Adipose tissue (tissue), 3 donors: ENCODE data around the gene NEDD9. TPM values are rescaled to one million over a fixed set of nuclear protein-coding genes. Genes with fewer than 3 reads are reported as not detected.

ENCODE experiments used
- H3K27ac ChIP-seq: one replicate; pipeline ENCODE4 v1.5.1; 2013; ENCODE audit warnings: low read depth, low read length
- WGBS, 3 donors: extraction: QIAGEN DNeasy Blood & Tissue Kit; methylation state at CpG; one replicate each; pipeline ENCODE4 v1.1.7; 2013; 5-methylcytosine and 5-hydroxymethylcytosine counted together
- polyA plus RNA-seq, 3 donors: library from polyadenylated mRNA; stranded (reverse); fragments of 200-250 nt; gene quantifications; one replicate each; pipeline ENCODE4 v1.2.3, GENCODE V29; 2013
- donor health status: healthy with polysubstance abuse.
- donor health status: Bipolar disorder and iron deficiency.
- donor health status: healthy.

The NEDD9 gene
- polyA plus RNA-seq, 3 donors, result 7.5 to 48.5 (median 25.4) TPM

DNA sequence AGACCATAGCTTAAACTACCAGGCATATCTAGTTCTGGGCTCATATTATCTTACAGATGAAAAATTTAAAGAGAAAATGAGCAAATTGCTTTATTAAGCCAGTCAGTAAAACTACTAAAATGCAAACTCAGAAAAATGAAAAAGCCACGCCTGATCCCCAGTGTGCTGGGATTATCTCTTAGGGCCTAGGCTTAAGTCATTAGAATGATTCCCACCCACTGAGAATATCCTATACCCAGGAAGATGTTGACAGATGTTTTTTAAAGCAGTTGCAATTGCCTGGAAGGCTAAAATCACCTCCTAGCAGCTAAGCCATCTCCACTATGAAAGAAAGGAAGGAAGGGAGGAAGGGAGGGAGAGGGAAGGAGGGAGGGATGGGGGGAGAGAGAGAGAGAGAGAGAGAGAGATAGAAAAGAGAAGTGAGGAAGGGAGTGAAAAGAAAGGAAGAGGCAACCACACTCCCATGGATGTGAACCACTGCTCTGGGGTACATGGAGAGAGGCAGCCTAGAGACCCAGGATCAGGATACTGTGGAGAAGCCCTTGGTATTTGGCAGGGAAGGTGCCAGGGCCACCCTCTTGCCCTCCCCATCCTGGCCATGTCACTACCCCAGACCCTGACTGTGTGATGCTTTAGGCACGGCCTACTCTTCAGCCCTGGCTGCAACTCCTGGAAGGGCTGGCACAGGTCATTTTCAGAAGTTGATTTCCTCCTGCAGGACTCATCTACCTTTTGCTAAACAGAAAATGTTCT lies 21.9 kb downstream of the NEDD9 start:
- no peak overlapping the region for H3K27ac ChIP-seq
- 63 to 84% (median 80%) methylated on average over 2 of the region's 2 CpGs for WGBS, 3 donors

DNA sequence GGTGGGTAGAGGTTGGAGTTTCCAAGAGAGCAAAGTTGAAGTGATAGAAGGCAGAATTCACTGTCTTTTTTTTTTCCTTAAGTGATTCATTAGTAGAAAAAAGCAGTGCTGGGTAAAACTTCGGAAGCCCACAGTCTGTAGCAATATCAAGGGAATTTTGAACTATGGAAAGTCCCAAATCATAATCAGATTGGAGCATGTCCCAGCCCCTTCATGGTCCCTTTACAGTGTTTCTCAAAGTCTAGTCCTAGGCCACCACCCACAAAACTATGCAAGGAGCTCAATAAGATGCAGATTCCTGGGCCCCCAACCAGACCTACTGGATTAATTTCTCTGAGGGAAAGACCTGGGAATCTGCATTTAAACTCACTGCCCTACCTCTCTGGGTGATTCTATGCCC lies 22.6 kb downstream of the NEDD9 start:
- no peak overlapping the region for H3K27ac ChIP-seq
- WGBS, 3 donors, result 48 to 60% (median 50%) methylated on average over 1 of the region's 1 CpG

DNA sequence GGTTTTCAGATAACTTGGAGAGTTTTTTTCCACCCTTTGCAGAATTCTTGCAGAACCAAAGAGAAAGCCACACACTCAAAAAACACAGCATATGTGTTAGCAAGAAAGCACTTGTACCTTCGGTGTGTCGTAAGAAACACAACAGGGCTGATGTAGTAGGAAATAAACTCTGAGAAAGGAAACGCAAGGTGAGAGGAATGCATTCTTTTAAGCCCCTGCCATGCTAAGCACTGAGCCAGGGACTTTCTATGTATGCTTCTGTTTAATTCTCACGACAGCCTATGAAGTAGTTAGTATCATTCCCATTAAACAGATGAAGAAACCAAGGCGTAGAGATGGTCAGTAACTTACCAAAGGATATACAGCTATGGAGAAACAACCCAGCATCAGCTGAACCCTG lies 23.1 kb downstream of the NEDD9 start:
- H3K27ac ChIP-seq, result no peak overlapping the region
- 77 to 90% (median 82%) methylated on average over 5 of the region's 5 CpGs for WGBS, 3 donors

DNA sequence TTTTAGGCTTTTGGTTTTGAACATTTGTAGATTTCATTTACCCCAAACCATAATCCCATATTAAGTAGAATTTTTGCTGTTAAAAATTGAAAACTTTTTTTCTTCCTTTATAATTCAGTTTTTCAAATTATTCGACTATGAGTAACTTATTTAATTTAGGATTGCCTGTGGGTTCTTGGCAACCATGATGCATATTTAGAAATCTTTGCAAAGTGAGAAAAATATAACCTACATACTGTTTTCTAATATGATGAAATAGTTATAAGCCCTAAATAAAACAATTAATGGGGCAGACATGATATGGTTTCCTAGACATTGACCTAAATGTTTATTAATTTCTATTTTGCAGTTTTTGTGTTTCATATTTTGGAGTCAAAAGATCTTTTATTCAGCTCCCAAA lies 23.6 kb downstream of the NEDD9 start:
- 60 to 81% (median 77%) methylated on average over 1 of the region's 1 CpG for WGBS, 3 donors
- H3K27ac ChIP-seq, result no peak overlapping the region

DNA sequence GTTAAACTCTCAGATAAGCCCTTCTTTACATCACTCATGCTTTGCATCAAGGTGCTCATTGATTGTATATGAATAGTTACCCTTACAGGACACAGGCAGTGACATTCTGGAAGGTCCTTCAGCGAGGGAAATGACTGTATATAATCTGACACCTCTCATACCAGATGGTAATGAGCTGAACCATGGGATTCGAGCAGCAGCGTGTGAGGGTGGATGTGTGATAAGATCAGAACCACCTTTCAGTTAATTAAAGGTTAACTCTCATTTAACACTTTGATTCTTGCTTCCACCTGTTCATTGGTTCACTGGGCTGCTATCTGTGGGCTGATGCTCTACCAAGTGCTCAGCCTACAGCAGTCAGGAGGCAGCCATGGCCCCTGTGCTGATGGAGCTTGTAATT lies 24.2 kb downstream of the NEDD9 start:
- 59 to 82% (median 76%) methylated on average over 3 of the region's 3 CpGs for WGBS, 3 donors
- no peak overlapping the region for H3K27ac ChIP-seq

DNA sequence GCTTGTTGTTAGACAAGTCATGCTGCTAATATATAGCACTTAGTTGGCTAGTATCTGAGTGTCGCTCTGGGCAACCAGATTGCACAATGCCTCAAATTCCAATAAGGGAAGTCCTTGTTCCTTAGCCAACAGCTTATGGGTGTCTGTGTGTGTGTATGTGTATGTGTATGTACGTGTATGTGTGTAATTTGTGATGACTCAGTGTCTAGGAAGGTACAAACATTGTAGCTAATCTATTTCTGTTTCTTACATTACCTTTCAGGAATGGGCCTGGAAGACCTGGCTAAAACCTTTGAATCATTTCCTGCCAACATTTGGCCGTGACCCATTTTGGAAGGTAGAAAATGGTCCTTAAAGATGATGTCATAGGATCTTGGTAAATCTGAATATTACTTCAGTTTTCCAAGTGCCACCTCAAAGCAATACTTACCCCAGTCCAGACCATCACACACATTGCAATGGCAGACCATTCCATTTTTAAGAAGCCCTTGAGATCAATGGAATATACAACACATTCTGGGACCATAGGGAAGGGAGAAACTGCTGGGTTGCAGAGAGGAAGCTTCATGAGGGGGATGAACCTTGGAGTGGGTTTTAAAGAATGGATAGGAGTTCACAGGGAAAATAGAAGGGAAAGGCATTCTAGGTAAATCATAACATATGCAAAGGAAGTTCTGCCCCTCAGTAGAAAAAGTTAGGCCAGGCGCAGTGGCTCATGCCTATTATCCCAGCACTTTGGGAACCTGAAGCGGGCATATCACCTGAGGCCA lies 25.1 kb downstream of the NEDD9 start:
- H3K27ac ChIP-seq, result no peak overlapping the region
- 47 to 66% (median 54%) methylated on average over 5 of the region's 5 CpGs for WGBS, 3 donors

DNA sequence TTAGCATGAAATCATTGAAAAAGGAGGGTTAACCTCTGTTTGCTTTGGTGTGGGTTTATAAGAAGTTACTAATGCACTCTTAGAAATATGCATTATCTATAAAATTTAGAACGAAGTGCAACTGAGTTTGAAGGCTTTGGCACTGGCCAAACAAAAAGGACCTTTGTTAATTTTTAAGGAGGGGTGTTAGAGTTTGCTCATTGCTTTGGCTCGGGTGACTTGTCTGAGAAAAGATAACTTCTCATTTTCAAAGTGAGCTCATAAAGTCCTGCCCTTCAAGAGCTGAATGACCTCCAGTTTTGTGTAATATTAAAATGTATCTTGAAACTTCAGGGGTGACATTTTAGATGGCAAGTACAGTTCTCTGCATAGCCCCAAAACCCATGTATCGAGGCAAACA lies 25.9 kb downstream of the NEDD9 start:
- 48 to 51% (median 48%) methylated on average over 3 of the region's 3 CpGs for WGBS, 3 donors
- no peak overlapping the region for H3K27ac ChIP-seq

DNA sequence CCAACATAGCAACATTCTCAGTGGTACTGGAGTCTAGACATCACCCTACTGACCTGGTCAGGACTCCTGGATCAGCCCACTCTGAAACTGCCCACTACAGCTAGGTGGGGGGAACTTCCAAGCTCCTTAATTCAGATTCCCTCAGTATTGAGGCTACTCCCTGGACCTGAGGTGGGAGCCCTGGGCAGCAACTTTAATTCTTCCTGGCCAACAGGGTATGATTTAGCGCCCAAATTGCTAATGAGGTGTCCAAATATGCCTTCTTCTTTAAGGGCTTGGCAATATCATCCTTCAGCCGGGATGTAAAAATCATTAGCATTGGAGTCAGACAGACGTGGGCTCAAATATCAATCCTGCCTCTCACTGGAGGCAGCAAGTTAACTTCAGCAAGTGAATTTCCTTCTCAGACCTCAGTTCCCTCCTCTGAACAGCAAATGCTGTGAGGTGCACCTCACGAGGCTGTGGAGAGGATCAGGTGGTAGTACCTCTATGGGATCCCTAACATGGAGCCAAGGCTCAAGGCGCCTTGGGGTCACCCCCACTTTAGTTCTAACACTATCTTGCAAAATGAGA lies 27.6 kb downstream of the NEDD9 start:
- H3K27ac ChIP-seq, result no peak overlapping the region
- WGBS, 3 donors, result 87 to 90% (median 89%) methylated on average over 5 of the region's 5 CpGs

DNA sequence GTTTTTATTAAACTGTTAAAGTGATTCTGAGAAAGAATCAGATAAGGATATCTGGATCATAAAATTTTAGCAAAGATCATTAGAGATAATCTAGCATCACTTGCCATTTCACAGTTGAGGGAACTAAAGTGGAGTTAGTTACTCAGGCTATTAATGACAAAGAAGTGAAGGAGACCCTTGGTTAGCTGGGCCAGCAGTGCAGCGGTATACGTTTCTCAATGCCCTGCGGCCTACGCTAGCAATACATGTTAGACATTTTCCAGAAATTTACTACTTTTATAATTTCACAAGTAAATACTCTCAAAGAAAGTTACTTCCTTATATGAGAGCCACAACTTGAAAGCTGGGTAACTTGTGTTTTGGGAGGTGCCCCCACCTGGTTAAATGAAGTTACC lies 28.5 kb downstream of the NEDD9 start:
- no peak overlapping the region for H3K27ac ChIP-seq
- 95 to 98% (median 95%) methylated on average over 4 of the region's 4 CpGs for WGBS, 3 donors

DNA sequence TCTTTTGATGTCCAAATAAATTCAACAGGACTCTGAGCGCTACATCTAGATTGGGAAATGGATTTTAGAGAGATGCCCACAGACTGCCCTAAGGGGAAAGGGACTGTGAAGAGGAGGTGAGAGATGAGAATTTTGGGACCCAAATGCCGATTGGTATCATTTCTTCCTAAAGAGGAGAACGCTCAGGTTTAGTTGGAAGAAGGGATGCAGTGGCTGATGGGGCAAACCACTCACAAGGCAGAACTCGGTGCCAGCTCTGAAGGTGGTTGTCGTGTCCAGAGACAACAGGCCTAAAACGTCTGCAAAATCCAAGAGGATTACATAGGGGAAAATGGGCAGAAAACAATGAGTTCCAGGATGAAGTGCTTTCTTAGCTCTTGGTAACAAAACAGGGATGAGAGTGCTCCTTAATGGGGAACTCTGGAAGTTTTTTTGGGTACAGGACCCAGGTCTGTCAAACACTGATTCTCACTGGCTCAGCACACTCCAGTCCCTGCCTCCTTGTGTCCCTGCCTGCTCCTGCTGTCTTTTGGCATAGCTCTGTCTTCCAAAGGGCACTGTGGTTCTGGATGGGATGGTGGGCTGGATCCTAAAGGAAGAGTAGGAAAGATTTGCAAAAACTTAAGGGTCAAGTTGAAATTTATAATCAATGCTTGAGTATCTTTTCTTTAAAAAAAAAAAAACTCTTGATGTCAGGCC lies 29.0 kb downstream of the NEDD9 start:
- WGBS, 3 donors, result 80 to 92% (median 84%) methylated on average over 6 of the region's 6 CpGs
- no peak overlapping the region for H3K27ac ChIP-seq

DNA sequence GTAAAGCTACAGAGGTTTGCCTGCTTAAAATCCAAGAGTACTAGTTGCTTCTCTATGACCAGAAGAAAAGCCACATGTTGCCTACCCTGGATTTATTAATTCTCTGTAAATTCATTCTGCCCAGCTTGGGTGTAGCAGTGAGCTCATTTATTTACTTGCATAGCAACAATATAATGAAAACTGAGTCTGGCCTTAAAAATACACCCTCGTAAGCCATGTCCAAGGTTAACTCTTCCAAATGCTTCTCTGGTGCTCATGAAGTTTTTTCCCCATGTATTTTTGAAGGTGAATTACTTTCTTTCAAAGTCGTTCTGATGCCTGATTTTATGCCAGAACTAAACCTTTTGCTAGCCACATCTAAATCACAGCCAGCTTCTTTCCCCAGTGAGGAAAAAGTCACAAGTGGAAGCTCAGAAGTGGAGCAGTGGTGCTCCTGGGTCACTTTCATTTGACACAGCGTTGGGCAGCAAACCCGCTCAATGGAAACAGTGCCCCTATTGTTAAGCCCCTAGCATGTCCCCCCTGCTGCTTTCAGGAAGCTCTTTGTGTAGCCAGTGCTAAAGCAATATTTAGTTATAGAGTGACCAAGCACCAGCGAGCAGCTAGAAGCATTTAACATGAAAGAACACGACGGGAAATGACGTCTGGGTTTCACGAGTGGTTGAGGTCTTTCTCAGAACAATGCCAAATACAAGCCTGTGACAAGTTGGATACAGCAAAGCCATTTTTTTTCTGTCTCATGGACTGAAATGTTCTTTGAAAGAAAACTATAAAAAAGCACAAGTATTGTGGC lies 29.8 kb downstream of the NEDD9 start:
- 56 to 75% (median 61%) methylated on average over 9 of the region's 9 CpGs for WGBS, 3 donors
- no peak overlapping the region for H3K27ac ChIP-seq

DNA sequence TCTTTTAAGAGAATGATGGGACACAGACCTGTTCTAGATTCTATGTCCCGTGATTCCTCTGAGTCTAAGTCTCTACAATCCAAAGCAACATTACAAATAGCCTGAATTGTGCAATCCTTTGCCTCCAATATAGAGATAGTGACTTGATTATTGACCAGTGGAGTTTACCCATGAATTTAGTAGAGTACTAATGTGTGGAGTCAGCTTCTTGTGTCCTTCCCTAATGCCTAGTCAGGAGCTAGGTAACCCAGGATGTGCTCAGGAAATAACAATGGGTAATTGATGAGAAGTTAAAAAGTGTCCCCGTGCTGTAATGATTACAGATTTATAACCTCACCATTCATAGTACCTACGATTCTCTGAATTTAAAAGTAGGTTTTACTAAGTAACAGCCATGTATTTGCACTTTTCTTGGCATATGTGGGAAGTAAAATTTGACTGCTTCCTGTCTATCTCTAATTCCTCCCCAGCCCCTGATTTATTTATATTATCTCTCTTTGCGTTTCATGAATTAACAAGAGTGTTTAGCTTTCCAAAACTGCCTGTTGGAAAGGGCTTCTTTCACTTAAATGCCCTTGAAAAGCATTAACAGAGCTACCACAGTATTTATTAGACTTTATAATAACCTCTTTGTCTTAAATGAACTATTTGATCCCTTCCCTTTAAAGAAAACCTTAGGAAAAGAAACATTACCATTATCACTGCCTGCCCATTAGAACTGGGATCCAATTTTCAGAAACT lies 30.5 kb downstream of the NEDD9 start:
- no peak overlapping the region for H3K27ac ChIP-seq
- 51 to 68% (median 64%) methylated on average over 4 of the region's 4 CpGs for WGBS, 3 donors

DNA sequence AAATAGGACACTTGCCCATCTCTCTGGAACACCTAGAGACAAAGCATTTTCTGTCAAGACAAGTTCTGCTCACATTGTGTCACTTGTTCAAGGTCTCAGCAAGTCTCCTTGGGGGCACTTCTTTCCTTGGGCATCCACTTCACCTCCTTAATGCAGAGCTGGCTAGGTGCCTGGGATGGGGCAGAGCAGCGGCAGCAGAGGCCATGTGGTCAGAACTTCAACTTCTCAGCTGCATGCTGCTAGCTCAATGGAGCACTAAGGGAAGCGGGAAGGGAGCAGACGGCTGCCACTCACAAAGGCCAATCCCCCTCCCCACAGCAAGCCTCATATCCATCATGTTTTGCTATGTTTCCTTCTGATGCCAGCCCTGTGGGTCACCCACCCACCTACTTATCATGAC lies 31.5 kb downstream of the NEDD9 start:
- no peak overlapping the region for H3K27ac ChIP-seq
- 57 to 65% (median 65%) methylated on average over 3 of the region's 3 CpGs for WGBS, 3 donors

DNA sequence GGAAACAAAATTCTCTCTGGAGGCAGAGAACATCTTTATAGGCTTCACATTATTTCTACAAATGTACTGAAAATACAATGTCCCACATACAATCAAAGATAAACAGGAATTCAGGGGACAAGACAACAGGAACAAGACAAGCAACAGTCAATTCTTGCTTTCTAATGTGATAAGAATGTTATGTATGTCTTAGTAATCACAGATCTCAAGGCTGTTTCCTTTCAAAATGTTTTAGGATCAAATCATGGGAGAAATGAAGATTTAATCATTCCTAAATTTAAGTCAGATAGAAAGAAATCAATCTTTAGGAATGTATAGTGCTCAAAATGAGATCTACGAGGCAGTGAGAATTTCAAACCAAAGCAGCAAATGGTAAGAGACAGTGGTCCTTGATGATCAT lies 32.1 kb downstream of the NEDD9 start:
- no peak overlapping the region for H3K27ac ChIP-seq
- 95 to 100% (median 97%) methylated on average over 1 of the region's 1 CpG for WGBS, 3 donors

DNA sequence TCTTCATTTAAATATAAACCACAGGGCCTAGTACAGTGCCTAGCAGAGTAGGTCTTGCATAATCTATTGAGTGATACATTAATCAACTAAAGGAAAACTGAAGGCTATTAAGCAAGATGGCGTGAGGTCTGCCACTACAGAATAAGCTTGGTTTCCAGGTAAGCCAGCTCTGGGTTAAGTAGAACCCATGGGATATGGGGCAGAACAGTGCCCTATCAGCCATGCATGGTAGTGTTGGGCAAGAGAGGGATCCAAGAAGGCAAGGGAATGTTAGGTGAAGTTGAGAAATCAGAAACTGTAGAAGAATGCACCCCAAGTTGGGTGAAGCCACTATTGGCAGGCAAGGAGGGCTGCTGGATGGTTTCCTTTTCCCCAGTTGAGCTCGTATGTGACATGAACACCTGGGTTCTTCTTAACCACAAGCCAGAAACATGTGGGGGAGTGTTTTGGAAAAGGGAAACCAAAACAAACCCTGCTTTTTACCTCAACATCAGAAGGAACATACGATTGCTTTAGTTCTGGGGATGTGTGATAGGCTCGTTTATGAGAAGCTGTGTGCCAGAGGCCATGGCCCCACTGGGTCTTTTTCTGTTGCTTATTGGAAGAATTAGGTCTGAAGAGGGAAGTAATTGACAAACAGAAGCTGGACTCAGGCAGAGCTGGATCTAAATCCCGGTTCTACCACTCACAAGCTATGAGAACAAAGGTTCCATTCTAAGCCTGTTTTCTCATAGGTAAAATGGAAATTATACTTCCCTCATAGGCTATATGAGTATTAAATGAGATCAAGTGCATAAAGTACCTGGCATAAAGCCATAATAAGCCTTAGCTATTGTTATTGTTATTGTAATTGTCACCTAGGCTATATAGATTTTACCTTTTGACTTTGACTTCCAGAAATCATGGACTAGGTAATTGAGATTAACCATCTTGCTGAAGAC lies 33.5 kb downstream of the NEDD9 start:
- 58 to 73% (median 60%) methylated on average over 5 of the region's 5 CpGs for WGBS, 3 donors
- H3K27ac ChIP-seq, result no peak overlapping the region

DNA sequence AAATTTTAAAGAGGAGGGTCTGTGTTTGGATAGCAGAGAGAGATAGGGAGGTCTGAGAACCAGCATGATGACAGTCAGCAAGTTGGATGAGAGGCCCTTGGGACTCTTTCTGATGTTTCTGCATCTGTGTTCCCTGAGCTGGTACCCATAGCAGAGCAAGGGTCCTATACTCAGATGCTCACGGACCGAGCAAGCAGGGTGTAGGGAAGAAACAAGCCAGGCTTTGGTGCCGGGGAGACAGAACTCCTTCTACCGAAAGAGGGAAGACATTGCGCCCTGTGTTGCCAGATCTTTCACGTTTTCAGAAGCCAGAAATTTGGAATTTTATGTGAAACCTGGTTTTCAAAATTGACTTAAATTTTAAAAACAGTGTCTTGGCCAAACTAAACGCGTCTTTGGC lies 34.6 kb downstream of the NEDD9 start:
- 96 to 97% (median 97%) methylated on average over 8 of the region's 8 CpGs for WGBS, 3 donors
- H3K27ac ChIP-seq, result no peak overlapping the region

DNA sequence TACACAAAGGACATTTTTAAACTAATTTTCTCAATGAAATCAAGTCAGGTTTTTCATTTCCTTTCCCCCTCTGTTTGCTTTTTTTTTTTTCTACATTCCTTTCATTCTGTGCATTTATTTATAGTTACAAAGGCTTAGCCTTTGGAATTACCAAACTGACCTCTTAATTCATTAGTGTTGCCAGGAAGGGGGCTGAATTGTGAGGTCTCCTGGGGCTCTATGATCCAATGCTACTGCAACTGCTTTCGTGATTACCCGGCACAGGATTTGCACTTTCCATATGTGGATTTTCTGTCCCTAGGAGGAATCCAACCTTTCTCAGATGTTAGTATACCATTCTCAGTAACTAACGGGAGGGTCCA lies 35.3 kb downstream of the NEDD9 start:
- 43 to 53% (median 52%) methylated on average over 3 of the region's 3 CpGs for whole genome bisulfite sequencing, 3 donors
- H3K27ac ChIP-seq, result no peak overlapping the region
